ENCODE data around the gene PTOV1.

DNA sequence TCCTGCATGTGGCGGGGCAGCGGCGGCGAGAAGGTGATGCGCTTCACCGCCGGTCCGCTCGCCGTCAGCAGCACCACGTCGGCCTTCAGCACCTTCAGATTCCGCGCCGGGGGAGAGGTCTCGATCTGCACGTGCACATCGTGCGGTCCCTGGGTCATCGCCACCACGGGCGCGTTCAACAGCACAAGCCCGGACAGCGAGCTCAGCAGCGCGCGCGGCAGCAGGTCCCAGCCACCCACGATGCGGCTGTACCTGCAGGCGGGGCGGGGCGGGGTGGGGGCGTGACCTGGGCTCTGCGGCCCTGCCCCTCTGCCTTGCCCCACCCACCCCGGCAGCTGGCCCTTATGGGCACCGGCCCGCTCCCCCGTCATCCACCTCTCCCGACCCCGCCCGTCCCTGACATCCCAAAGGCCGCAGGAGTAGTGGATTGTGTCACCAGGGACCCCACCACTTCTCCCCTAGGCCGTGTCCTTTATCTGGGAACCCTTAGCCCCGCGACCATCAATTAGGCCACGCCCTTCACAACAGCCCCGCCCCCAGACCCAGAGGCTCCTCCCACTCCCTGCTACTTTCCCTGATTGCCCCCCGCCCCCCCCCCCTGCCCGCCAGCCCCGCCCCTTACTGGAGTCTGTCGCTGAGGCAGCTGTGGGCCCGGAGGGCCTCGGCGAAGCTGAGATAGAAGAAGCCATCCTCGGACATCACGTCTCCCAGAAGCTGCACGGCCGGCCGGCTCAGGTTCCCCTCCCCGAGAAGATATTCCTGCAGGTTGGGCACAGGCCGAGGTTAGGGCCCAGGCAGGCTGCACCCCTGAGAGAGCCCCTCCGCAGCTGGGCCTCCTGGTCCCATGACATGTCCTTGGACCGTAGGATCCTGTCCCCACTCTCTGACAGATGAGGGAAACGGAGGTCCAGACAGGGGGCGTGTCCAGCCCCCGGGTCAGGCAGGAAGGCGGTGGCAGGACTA lies 39.7 kb downstream of the PTOV1 start:
- TF ChIP-seq TCF7L2 (IDR thresholded peaks at IDR 0.05; ENCODE audit: borderline replicate concordance, low read depth, low read length), result no peak
- TF ChIP-seq ZBTB21 (tag by site-specific recombination; IDR thresholded peaks at IDR 0.05), result no peak
- TF ChIP-seq, protein P1, sequence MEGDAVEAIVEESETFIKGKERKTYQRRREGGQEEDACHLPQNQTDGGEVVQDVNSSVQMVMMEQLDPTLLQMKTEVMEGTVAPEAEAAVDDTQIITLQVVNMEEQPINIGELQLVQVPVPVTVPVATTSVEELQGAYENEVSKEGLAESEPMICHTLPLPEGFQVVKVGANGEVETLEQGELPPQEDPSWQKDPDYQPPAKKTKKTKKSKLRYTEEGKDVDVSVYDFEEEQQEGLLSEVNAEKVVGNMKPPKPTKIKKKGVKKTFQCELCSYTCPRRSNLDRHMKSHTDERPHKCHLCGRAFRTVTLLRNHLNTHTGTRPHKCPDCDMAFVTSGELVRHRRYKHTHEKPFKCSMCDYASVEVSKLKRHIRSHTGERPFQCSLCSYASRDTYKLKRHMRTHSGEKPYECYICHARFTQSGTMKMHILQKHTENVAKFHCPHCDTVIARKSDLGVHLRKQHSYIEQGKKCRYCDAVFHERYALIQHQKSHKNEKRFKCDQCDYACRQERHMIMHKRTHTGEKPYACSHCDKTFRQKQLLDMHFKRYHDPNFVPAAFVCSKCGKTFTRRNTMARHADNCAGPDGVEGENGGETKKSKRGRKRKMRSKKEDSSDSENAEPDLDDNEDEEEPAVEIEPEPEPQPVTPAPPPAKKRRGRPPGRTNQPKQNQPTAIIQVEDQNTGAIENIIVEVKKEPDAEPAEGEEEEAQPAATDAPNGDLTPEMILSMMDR (tag by site-specific recombination; IDR thresholded peaks at IDR 0.05), result peak; percentile 64

Measured in HEK293 (cell line).